Sigmoid colon (tissue), 7 donors: Measurements from ENCODE around the gene EAF2. TPM values are rescaled to one million over a fixed set of nuclear protein-coding genes. Genes with fewer than 3 reads are reported as not detected.
A peak's percentile ranks its signal among the peaks of the same experiment; 100 is the strongest.

ENCODE experiments used
- DNase-seq: peaks from one replicate; pipeline ENCODE4 v3.0.0-alpha.2; 2019
- H3K27ac ChIP-seq, 4 donors: fragments of 200-600 bp; sonication (generic); one replicate each; pipeline ENCODE4 v1.5.1; 2016 to 2019; ENCODE audit warnings: mild to moderate bottlenecking in 1 of 4
- H3K27me3 ChIP-seq, 3 donors: fragments of 200-600 bp; sonication (generic); one replicate each; pipeline ENCODE4 v1.5.1; 2019; ENCODE audit warnings: mild to moderate bottlenecking in 1 of 3
- H3K36me3 ChIP-seq, 4 donors: fragments of 200-600 bp; sonication (generic); one replicate each; pipeline ENCODE4 v1.5.1; 2016 to 2019
- H3K4me1 ChIP-seq, 4 donors: fragments of 200-600 bp; sonication (generic); one replicate each; pipeline ENCODE4 v1.5.1; 2017 to 2019
- H3K4me3 ChIP-seq, 4 donors: fragments of 200-600 bp; sonication (generic); one replicate each; pipeline ENCODE4 v1.5.1; 2017 to 2019; ENCODE audit warnings: mild to moderate bottlenecking in 2 of 4, moderate library complexity in 1 of 4
- H3K9me3 ChIP-seq, 4 donors: fragments of 200-600 bp in 3 of 4; sonication (generic) in 3 of 4; one replicate each; pipeline versions ENCODE4 v1.5.1 to v1.6.1; 2013 to 2019
- CTCF ChIP-seq, 4 experiments: fragments of 450-650 bp in 3 of 4; fragments of 200-600 bp in 1 of 4; IDR thresholded peaks; one replicate each; pipeline ENCODE4 v1.5.1; 2016 to 2019; ENCODE audit warnings: antibody characterized with exemption in 4 of 4, mild to moderate bottlenecking in 3 of 4, moderate library complexity in 2 of 4
- EP300 ChIP-seq, 4 donors: sonication (generic); formaldehyde crosslinking; IDR thresholded peaks; one replicate each; pipeline ENCODE4 v1.6.1; 2017; ENCODE audit warnings: antibody characterized with exemption in 4 of 4
- POLR2A ChIP-seq, 2 donors: fragments of 450-650 bp; IDR thresholded peaks; one replicate each; pipeline ENCODE4 v1.6.1; 2016; ENCODE audit warnings: antibody characterized with exemption in 2 of 2, mild to moderate bottlenecking in 2 of 2, moderate library complexity in 2 of 2
- POLR2AphosphoS5 ChIP-seq, 4 donors: sonication (generic); formaldehyde crosslinking; IDR thresholded peaks; one replicate each; pipeline ENCODE4 v1.6.1; 2017; ENCODE audit warnings: antibody characterized with exemption in 4 of 4
- WGBS, 2 donors: extraction: QIAGEN DNeasy Blood & Tissue Kit; methylation state at CpG; one replicate each; pipeline ENCODE4 v1.1.7; 2013; 5-methylcytosine and 5-hydroxymethylcytosine counted together
- intact Hi-C: fragments of 100-400 bp; cut with DNase I; formaldehyde crosslinking; loops from one replicate; pipeline ENCODE4 v1.15.1; 2023
- polyA plus RNA-seq, 3 donors: library from polyadenylated mRNA; stranded (reverse); fragments of 200-250 nt; gene quantifications; one replicate each; pipeline ENCODE4 v1.2.3, GENCODE V29; 2013
- total RNA-seq, 4 donors: library from RNA; depleted of rRNA; stranded (reverse); fragments of >200 nt; gene quantifications; one replicate each; pipeline ENCODE4 v1.1.0, GENCODE V29; 2016
- donor health status: healthy with polysubstance abuse.
- donor health status: Bipolar disorder and iron deficiency.
- donor health status: healthy.

Gene EAF2
- total and polyA plus RNA-seq, 7 donors, result 3.3 to 16.0 (median 7.8) TPM

- no peak for TF ChIP-seq POLR2AphosphoS5 (IDR thresholded peaks at IDR 0.05)
- TF ChIP-seq EP300 (IDR thresholded peaks at IDR 0.05), result no peak
- no peak for TF ChIP-seq CTCF (IDR thresholded peaks at IDR 0.05)
- TF ChIP-seq POLR2A (IDR thresholded peaks at IDR 0.05), result no peak
- Histone ChIP-seq H3K36me3 (no peaks in the 10 kb centered on the region), H3K27ac (no peak within 1 kb of the TSS), H3K4me1 (peaks cover 0 to 14% (median 12%) of the 10 kb centered on the region in 4 donors), H3K27me3 (no peaks in the 10 kb centered on the region), H3K9me3 (no peaks in the 10 kb centered on the region), H3K4me3 (peak within 1 kb of the TSS in 1 of 4 donors; percentile 18)
- 31 to 58% methylated on average over 3 of the region's 3 CpGs for WGBS, 2 donors
- intact Hi-C loops, result no loop called here
- DNase-seq, result no peak
Measured at GRCh38 chr3:121894301-121894990, 59.4 kb downstream of the EAF2 start, which contains the start of gene SLC15A2. SLC15A2 (plus strand) TSS chr3:121894401; CDS start chr3:121894477, 76 bp downstream.

GRCh38 chr3:121895121-121895520 is 60.1 kb downstream of the EAF2 start:
- no peak overlapping the region for H3K27ac ChIP-seq
- H3K4me1 ChIP-seq, result peaks cover 0 to 14% (median 12%) of the 10 kb centered on the region in 4 donors
- H3K36me3 ChIP-seq, result no peaks in the 10 kb centered on the region
- no peaks in the 10 kb centered on the region for H3K9me3 ChIP-seq
- no peaks in the 10 kb centered on the region for H3K27me3 ChIP-seq
- no peak for DNase-seq
- intact Hi-C loops, result no loop called here
- WGBS, 2 donors, result 0% methylated on average over 1 of the region's 1 CpG
- H3K4me3 ChIP-seq, result no peak overlapping the region
- TF ChIP-seq POLR2AphosphoS5 (IDR thresholded peaks at IDR 0.05) (no peak), CTCF (IDR thresholded peaks at IDR 0.05) (no peak), EP300 (IDR thresholded peaks at IDR 0.05) (no peak), POLR2A (IDR thresholded peaks at IDR 0.05) (no peak)

GRCh38 chr3:121895736-121896135 is 60.7 kb downstream of the EAF2 start:
- no peaks in the 10 kb centered on the region for H3K27me3 ChIP-seq
- H3K27ac ChIP-seq, result no peak overlapping the region
- no peaks in the 10 kb centered on the region for H3K36me3 ChIP-seq
- peaks cover 0 to 14% (median 12%) of the 10 kb centered on the region in 4 donors for H3K4me1 ChIP-seq
- TF ChIP-seq EP300 (IDR thresholded peaks at IDR 0.05), result no peak
- no peak for TF ChIP-seq POLR2AphosphoS5 (IDR thresholded peaks at IDR 0.05)
- TF ChIP-seq CTCF (IDR thresholded peaks at IDR 0.05), result no peak
- no peak for TF ChIP-seq POLR2A (IDR thresholded peaks at IDR 0.05)
- no peak overlapping the region for H3K4me3 ChIP-seq
- no peak for DNase-seq
- intact Hi-C loops, result no loop called here
- no peaks in the 10 kb centered on the region for H3K9me3 ChIP-seq

- no peak overlapping the region for H3K4me3 ChIP-seq
- no peaks in the 10 kb centered on the region for H3K36me3 ChIP-seq
- H3K27ac ChIP-seq, result no peak overlapping the region
- TF ChIP-seq EP300 (IDR thresholded peaks at IDR 0.05), result no peak
- no peak for TF ChIP-seq POLR2AphosphoS5 (IDR thresholded peaks at IDR 0.05)
- TF ChIP-seq CTCF (IDR thresholded peaks at IDR 0.05), result no peak
- TF ChIP-seq POLR2A (IDR thresholded peaks at IDR 0.05), result no peak
- H3K27me3 ChIP-seq, result no peaks in the 10 kb centered on the region
- no peaks in the 10 kb centered on the region for H3K9me3 ChIP-seq
- peaks cover 0 to 14% (median 12%) of the 10 kb centered on the region in 4 donors for H3K4me1 ChIP-seq
- intact Hi-C loops, result no loop called here
- no peak for DNase-seq
Measured at GRCh38 chr3:121896823-121897222, 61.8 kb downstream of the EAF2 start.

GRCh38 chr3:121897296-121897695 is 62.3 kb downstream of the EAF2 start:
- H3K27me3 ChIP-seq, result no peaks in the 10 kb centered on the region

More at GRCh38 chr3:121897296-121897695, 62.3 kb downstream of the EAF2 start:
- WGBS, 2 donors, result 93 to 94% methylated on average over 3 of the region's 3 CpGs
- Histone ChIP-seq H3K9me3 (no peaks in the 10 kb centered on the region), H3K36me3 (no peaks in the 10 kb centered on the region), H3K4me3 (no peak overlapping the region), H3K4me1 (peaks cover 0 to 14% (median 12%) of the 10 kb centered on the region in 4 donors), H3K27ac (no peak overlapping the region)
- intact Hi-C loops, result no loop called here
- DNase-seq, result no peak
- TF ChIP-seq POLR2A (IDR thresholded peaks at IDR 0.05), result no peak
- no peak for TF ChIP-seq POLR2AphosphoS5 (IDR thresholded peaks at IDR 0.05)
- TF ChIP-seq EP300 (IDR thresholded peaks at IDR 0.05), result no peak
- TF ChIP-seq CTCF (IDR thresholded peaks at IDR 0.05), result no peak
